WERI-Rb-1 (cell line): ENCODE measurements around the gene BBX.

ENCODE experiments used
- DNase-seq: peaks from one replicate; pipeline ENCODE4 v3.0.0-alpha.2; 2020
- H3K27ac ChIP-seq: fragments of 250-450 bp; sonication (Bioruptor Pico); 2 replicates; pipeline ENCODE4 v1.5.1; 2020; ENCODE audit warnings: mild to moderate bottlenecking, moderate library complexity
- H3K27me3 ChIP-seq: fragments of 250-450 bp; sonication (Bioruptor Pico); 2 replicates; pipeline ENCODE4 v1.5.1; 2021; ENCODE audit warnings: mild to moderate bottlenecking, low read depth, moderate library complexity; ENCODE audit not compliant: insufficient read depth, severe bottlenecking
- H3K36me3 ChIP-seq: fragments of 250-450 bp; sonication (Bioruptor Pico); 2 replicates; pipeline ENCODE4 v1.5.1; 2020; ENCODE audit warnings: mild to moderate bottlenecking, moderate library complexity
- H3K4me3 ChIP-seq: 2 replicates; pipeline ENCODE4 v1.5.1; 2011; ENCODE audit warnings: low read depth, mild to moderate bottlenecking, control low read depth, low read length
- H3K9me3 ChIP-seq: fragments of 250-450 bp; sonication (Bioruptor Pico); 2 replicates; pipeline ENCODE4 v1.5.1; 2021; ENCODE audit warnings: mild to moderate bottlenecking, moderate library complexity; ENCODE audit not compliant: severe bottlenecking
- TF ChIP-seq, protein P1 (sequence below): IDR thresholded peaks from 2 replicates; pipeline ENCODE4 v1.5.1; 2011; ENCODE audit warnings: low read depth, mild to moderate bottlenecking, control low read depth, inconsistent platforms, low read length

Gene BBX

DNA sequence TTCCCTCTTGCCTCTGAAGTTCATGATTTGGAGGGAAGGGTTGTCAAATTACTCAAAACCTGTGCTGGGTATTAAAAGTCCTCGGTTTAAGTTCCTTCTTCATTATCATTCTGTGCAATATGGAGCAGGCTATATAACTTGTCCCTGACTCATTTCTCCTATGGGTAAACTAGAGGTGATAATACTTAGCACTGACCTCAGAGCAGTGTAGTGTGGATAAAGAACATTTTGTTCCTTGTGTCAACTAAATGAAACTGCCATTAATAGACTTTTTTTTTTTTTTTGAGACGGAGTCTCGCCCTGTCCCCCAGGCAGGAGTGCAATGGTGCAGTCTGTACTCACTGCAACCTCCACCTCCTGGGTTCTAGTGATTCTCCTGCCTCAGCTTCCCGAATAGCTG lies 2.2 kb upstream of the BBX start:
- no peaks in the 10 kb centered on the region for H3K27me3 ChIP-seq
- DNase-seq: no peak
- TF ChIP-seq, protein P1, sequence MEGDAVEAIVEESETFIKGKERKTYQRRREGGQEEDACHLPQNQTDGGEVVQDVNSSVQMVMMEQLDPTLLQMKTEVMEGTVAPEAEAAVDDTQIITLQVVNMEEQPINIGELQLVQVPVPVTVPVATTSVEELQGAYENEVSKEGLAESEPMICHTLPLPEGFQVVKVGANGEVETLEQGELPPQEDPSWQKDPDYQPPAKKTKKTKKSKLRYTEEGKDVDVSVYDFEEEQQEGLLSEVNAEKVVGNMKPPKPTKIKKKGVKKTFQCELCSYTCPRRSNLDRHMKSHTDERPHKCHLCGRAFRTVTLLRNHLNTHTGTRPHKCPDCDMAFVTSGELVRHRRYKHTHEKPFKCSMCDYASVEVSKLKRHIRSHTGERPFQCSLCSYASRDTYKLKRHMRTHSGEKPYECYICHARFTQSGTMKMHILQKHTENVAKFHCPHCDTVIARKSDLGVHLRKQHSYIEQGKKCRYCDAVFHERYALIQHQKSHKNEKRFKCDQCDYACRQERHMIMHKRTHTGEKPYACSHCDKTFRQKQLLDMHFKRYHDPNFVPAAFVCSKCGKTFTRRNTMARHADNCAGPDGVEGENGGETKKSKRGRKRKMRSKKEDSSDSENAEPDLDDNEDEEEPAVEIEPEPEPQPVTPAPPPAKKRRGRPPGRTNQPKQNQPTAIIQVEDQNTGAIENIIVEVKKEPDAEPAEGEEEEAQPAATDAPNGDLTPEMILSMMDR: no peak

GRCh38 chr3:107521469-107522059 lies 1.2 kb upstream of the BBX start:
- TF ChIP-seq, protein P1: no peak
- Histone ChIP-seq H3K27ac (no peak overlapping the region), H3K36me3 (no peaks in the 10 kb centered on the region), H3K4me3 (no peak overlapping the region), H3K27me3 (no peaks in the 10 kb centered on the region), H3K9me3 (no peaks in the 10 kb centered on the region)
- no peak for DNase-seq

More for the DNA sequence above, 2.2 kb upstream of the BBX start:
- Histone ChIP-seq H3K4me3 (no peak overlapping the region), H3K27ac (no peak overlapping the region), H3K9me3 (no peaks in the 10 kb centered on the region), H3K36me3 (no peaks in the 10 kb centered on the region)

- Histone ChIP-seq H3K27me3 (no peaks in the 10 kb centered on the region), H3K9me3 (no peaks in the 10 kb centered on the region), H3K36me3 (peaks cover 7% of the 10 kb centered on the region), H3K27ac (peak overlapping the region; percentile 82), H3K4me3 (peak overlapping the region; percentile 54)
- no peak for DNase-seq
- TF ChIP-seq, protein P1: no peak
Measured at GRCh38 chr3:107523289-107523538, 452 bp downstream of the BBX start.

- Histone ChIP-seq H3K36me3 (peaks cover 7% of the 10 kb centered on the region), H3K27ac (peak overlapping the region; percentile 82), H3K9me3 (no peaks in the 10 kb centered on the region), H3K4me3 (peak overlapping the region; percentile 54), H3K27me3 (no peaks in the 10 kb centered on the region)
- DNase-seq: peak; percentile 59
- TF ChIP-seq, protein P1: no peak
Measured at GRCh38 chr3:107523539-107524325, 970 bp downstream of the BBX start.

GRCh38 chr3:107524326-107524840 lies 1.6 kb downstream of the BBX start:
- Histone ChIP-seq H3K4me3 (peak overlapping the region; percentile 54), H3K27me3 (no peaks in the 10 kb centered on the region), H3K9me3 (no peaks in the 10 kb centered on the region), H3K27ac (peak overlapping the region; percentile 82), H3K36me3 (peaks cover 7% of the 10 kb centered on the region)
- no peak for DNase-seq
- TF ChIP-seq, protein P1: no peak
